ENCODE results near the gene CDKAL1. TPM values are rescaled to one million over a fixed set of nuclear protein-coding genes. Genes with fewer than 3 reads are reported as not detected.

CDKAL1 gene
- total RNA-seq, 1 experiment from 2014 or later = 13.8 TPM

DNA sequence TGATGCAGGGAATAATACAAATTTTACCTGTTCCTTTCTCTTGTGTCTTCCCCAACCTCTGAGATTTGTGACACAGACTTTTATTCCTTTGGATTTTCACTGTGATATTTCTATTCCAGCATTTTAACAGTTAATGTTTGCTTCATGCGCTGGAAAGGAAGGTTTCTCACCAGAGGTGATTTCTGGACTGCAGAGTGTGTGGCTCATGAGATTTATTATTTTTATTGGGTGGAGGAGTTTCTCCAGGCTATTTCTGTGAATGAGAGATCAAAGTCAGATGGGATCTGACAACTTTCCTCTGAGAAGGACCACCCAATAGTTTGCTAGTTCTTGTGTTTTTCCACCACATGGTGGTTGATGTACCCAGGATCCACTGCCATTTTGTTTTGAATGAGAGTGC is 377.5 kb downstream of the CDKAL1 start:
- CTCF ChIA-PET = no interaction called here

DNA sequence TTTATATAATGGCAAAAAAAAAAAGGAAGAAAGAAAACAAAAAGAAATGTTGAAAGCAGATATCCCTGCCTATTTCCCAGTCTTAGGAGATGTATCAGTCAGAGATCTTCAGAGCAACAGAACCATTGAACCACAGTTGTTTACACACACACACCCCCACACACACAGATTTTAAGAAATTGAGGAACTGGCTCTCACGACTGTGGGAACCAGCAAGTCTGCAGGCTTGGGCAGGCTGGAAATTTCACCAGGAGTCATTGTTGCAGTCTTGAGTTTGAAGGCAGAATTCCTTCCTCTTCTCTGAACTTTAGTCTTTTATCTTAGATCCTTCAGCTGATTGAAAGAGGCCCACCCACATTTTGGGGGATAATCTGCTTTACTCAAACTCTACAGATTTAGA is 380.9 kb downstream of the CDKAL1 start:
- Histone ChIP-seq H2AFZ (ENCODE audit: low read length) (no peak overlapping the region), H3K9me2 (replicated peaks; ENCODE audit: low read length) (no peaks in the 10 kb centered on the region), H3K36me3 (ENCODE audit: low read depth, low read length) (no peaks in the 10 kb centered on the region), H3K9me3 (ENCODE audit: low read length) (no peaks in the 10 kb centered on the region), H3K4me2 (ENCODE audit: low read length) (no peak overlapping the region), H3K79me2 (ENCODE audit: low read length) (no peaks in the 10 kb centered on the region), H3K9ac (ENCODE audit: low read length) (no peak overlapping the region), H3K27me3 (ENCODE audit: low read length) (no peaks in the 10 kb centered on the region), H3K4me3 (ENCODE audit: low read length) (no peak overlapping the region), H3F3A (ENCODE audit: low read length, unreplicated experiment) (no peaks in the 10 kb centered on the region), H3K27ac (ENCODE audit: low read length) (no peak overlapping the region), H3K4me1 (ENCODE audit: insufficient read depth, low read length) (peaks cover 7% of the 10 kb centered on the region), H4K20me1 (ENCODE audit: low read length) (no peaks in the 10 kb centered on the region)
- POLR2A ChIA-PET (ENCODE audit: unreplicated experiment) = no interaction called here
- CTCF ChIA-PET = no interaction called here
- no peak for DNase-seq
- TF ChIP-seq EZH2phosphoT487 (IDR thresholded peaks at IDR 0.05; ENCODE audit: borderline replicate concordance, low read length) (no peak), EZH2 (IDR thresholded peaks at IDR 0.05; ENCODE audit: low read length, unreplicated experiment) (no peak)
- TF ChIP-seq, protein P1, sequence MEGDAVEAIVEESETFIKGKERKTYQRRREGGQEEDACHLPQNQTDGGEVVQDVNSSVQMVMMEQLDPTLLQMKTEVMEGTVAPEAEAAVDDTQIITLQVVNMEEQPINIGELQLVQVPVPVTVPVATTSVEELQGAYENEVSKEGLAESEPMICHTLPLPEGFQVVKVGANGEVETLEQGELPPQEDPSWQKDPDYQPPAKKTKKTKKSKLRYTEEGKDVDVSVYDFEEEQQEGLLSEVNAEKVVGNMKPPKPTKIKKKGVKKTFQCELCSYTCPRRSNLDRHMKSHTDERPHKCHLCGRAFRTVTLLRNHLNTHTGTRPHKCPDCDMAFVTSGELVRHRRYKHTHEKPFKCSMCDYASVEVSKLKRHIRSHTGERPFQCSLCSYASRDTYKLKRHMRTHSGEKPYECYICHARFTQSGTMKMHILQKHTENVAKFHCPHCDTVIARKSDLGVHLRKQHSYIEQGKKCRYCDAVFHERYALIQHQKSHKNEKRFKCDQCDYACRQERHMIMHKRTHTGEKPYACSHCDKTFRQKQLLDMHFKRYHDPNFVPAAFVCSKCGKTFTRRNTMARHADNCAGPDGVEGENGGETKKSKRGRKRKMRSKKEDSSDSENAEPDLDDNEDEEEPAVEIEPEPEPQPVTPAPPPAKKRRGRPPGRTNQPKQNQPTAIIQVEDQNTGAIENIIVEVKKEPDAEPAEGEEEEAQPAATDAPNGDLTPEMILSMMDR (conservative IDR thresholded peaks at IDR 0.05; ENCODE audit: low read depth, low read length) = no peak
- no TSS peak for BruUV-seq (replicated peaks)
- ATAC-seq = no peak
- intact Hi-C loops (cut with micrococcal nuclease) = no loop called here

More for the DNA sequence above, 377.5 kb downstream of the CDKAL1 start:
- no peaks in the 10 kb centered on the region for H3K27me3 ChIP-seq (ENCODE audit: low read length)
- H4K20me1 ChIP-seq (ENCODE audit: low read length) = no peaks in the 10 kb centered on the region
- no peak for ATAC-seq
- no peaks in the 10 kb centered on the region for H3K9me3 ChIP-seq (ENCODE audit: low read length)
- TF ChIP-seq, protein P1 (conservative IDR thresholded peaks at IDR 0.05; ENCODE audit: low read depth, low read length) = no peak
- TF ChIP-seq EZH2 (IDR thresholded peaks at IDR 0.05; ENCODE audit: low read length, unreplicated experiment) (no peak), EZH2phosphoT487 (IDR thresholded peaks at IDR 0.05; ENCODE audit: borderline replicate concordance, low read length) (no peak)
- H3K4me3 ChIP-seq (ENCODE audit: low read length) = no peak overlapping the region
- no peak overlapping the region for H3K9ac ChIP-seq (ENCODE audit: low read length)
- intact Hi-C loops (cut with micrococcal nuclease) = no loop called here
- POLR2A ChIA-PET (ENCODE audit: unreplicated experiment) = no interaction called here
- no peak overlapping the region for H3K4me2 ChIP-seq (ENCODE audit: low read length)
- H3K9me2 ChIP-seq (replicated peaks; ENCODE audit: low read length) = no peaks in the 10 kb centered on the region
- no peaks in the 10 kb centered on the region for H3K79me2 ChIP-seq (ENCODE audit: low read length)
- no peak overlapping the region for H3K27ac ChIP-seq (ENCODE audit: low read length)
- BruUV-seq (replicated peaks) = no TSS peak
- peaks cover 2% of the 10 kb centered on the region for H3K4me1 ChIP-seq (ENCODE audit: insufficient read depth, low read length)
- H3F3A ChIP-seq (ENCODE audit: low read length, unreplicated experiment) = no peaks in the 10 kb centered on the region
- no peak for DNase-seq
- no peaks in the 10 kb centered on the region for H3K36me3 ChIP-seq (ENCODE audit: low read depth, low read length)
- H2AFZ ChIP-seq (ENCODE audit: low read length) = no peak overlapping the region

DNA sequence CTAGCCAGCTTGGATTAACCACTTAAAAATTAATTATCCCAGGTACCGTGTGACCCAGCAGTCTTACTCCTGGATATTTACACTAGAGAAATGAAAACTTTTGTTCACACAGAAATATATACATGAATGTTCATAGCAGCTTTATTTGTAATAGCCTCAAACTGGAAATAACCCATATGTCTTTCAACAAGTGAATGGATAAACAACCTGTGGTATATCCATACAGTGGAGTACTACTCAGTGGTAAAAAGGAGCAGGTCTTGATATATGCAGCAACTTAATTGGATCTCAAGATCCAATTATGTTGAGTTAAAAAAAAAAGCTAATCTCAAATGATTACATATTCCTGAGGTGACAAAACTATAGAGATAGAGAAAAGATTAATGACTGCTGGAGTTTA is 381.4 kb downstream of the CDKAL1 start:
- no peaks in the 10 kb centered on the region for H3K9me3 ChIP-seq (ENCODE audit: low read length)
- H3K9ac ChIP-seq (ENCODE audit: low read length) = no peak overlapping the region
- ATAC-seq = no peak
- BruUV-seq (replicated peaks) = no TSS peak
- no peaks in the 10 kb centered on the region for H3F3A ChIP-seq (ENCODE audit: low read length, unreplicated experiment)
- H2AFZ ChIP-seq (ENCODE audit: low read length) = no peak overlapping the region
- H3K36me3 ChIP-seq (ENCODE audit: low read depth, low read length) = no peaks in the 10 kb centered on the region
- ChIA-PET CTCF (no interaction called here), POLR2A (ENCODE audit: unreplicated experiment) (no interaction called here)
- H4K20me1 ChIP-seq (ENCODE audit: low read length) = no peaks in the 10 kb centered on the region
- peaks cover 12% of the 10 kb centered on the region for H3K4me1 ChIP-seq (ENCODE audit: insufficient read depth, low read length)
- no peaks in the 10 kb centered on the region for H3K27me3 ChIP-seq (ENCODE audit: low read length)
- no peak overlapping the region for H3K4me3 ChIP-seq (ENCODE audit: low read length)
- intact Hi-C loops (cut with micrococcal nuclease) = no loop called here
- no peak for DNase-seq
- no peak overlapping the region for H3K27ac ChIP-seq (ENCODE audit: low read length)
- TF ChIP-seq EZH2 (IDR thresholded peaks at IDR 0.05; ENCODE audit: low read length, unreplicated experiment) (no peak), EZH2phosphoT487 (IDR thresholded peaks at IDR 0.05; ENCODE audit: borderline replicate concordance, low read length) (no peak)
- TF ChIP-seq, protein P1 (conservative IDR thresholded peaks at IDR 0.05; ENCODE audit: low read depth, low read length) = no peak
- no peaks in the 10 kb centered on the region for H3K79me2 ChIP-seq (ENCODE audit: low read length)
- H3K9me2 ChIP-seq (replicated peaks; ENCODE audit: low read length) = no peaks in the 10 kb centered on the region
- no peak overlapping the region for H3K4me2 ChIP-seq (ENCODE audit: low read length)
